Hepatocyte (in vitro differentiated cells): Measurements from ENCODE around the gene EXOC4.

Source experiments
- EZH2 ChIP-seq: fragments of 200-600 bp; sonication (generic); IDR thresholded peaks from 2 replicates; pipeline ENCODE4 v1.6.1; 2016; ENCODE audit warnings: antibody characterized with exemption, mild to moderate bottlenecking, borderline replicate concordance
- TF ChIP-seq, protein P1 (sequence below): fragments of 200-600 bp; sonication (generic); IDR thresholded peaks from 2 replicates; pipeline ENCODE4 v1.5.1; 2016; ENCODE audit warnings: antibody characterized with exemption, mild to moderate bottlenecking; ENCODE audit not compliant: poor library complexity

DNA sequence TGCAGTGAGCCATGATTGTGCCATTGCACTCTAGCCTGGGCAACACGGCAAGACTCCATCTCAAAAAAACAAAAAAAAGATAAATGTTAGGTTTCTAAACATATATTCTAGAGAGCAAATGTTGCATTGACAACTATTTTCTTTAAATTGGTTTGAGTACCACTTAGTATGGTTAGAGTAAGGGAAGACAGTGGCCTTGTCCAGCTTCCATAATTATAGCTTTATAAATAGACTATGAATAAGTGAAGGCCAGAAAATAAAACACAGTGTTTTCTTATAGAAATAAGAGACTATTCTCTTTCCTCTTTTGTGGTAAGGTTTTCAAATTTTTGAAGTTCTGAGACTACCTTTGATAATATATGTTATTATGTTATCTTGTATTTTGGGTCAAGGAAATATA lies 50.5 kb downstream of the EXOC4 start:
- TF ChIP-seq, protein P1, sequence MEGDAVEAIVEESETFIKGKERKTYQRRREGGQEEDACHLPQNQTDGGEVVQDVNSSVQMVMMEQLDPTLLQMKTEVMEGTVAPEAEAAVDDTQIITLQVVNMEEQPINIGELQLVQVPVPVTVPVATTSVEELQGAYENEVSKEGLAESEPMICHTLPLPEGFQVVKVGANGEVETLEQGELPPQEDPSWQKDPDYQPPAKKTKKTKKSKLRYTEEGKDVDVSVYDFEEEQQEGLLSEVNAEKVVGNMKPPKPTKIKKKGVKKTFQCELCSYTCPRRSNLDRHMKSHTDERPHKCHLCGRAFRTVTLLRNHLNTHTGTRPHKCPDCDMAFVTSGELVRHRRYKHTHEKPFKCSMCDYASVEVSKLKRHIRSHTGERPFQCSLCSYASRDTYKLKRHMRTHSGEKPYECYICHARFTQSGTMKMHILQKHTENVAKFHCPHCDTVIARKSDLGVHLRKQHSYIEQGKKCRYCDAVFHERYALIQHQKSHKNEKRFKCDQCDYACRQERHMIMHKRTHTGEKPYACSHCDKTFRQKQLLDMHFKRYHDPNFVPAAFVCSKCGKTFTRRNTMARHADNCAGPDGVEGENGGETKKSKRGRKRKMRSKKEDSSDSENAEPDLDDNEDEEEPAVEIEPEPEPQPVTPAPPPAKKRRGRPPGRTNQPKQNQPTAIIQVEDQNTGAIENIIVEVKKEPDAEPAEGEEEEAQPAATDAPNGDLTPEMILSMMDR = no peak
- no peak for TF ChIP-seq EZH2
